IPS-11a (cell line): Measurements from ENCODE around the gene ADIPOR2.
"Not testable (repeated sequence)": the region's sequence is repeated elsewhere in the genome, so short reads cannot be mapped to it uniquely, and the experiment has no call there.

ENCODE experiments used
- H3K4me3 ChIP-seq: one replicate; pipeline ENCODE4 v1.5.1; 2013; ENCODE audit warnings: low read depth, low read length, control low read depth

Gene ADIPOR2

GRCh38 chr12:1702713-1703112 is 11.8 kb downstream of the ADIPOR2 start:
- no peak overlapping the region for H3K4me3 ChIP-seq

- H3K4me3 ChIP-seq: no peak overlapping the region
Measured at GRCh38 chr12:1703771-1704722, 13.2 kb downstream of the ADIPOR2 start.

GRCh38 chr12:1705774-1706631 is 15.1 kb downstream of the ADIPOR2 start:
- H3K4me3 ChIP-seq: no peak overlapping the region

- no peak overlapping the region for H3K4me3 ChIP-seq
Measured at GRCh38 chr12:1706632-1706980, 15.7 kb downstream of the ADIPOR2 start.

GRCh38 chr12:1707051-1707450 is 16.2 kb downstream of the ADIPOR2 start:
- H3K4me3 ChIP-seq: no peak overlapping the region

- H3K4me3 ChIP-seq: not testable (repeated sequence)
Measured at GRCh38 chr12:1709968-1710367, 19.1 kb downstream of the ADIPOR2 start.

- not testable (repeated sequence) for H3K4me3 ChIP-seq
Measured at GRCh38 chr12:1710870-1711269, 20.0 kb downstream of the ADIPOR2 start.

- not testable (repeated sequence) for H3K4me3 ChIP-seq
Measured at GRCh38 chr12:1711536-1712211, 20.8 kb downstream of the ADIPOR2 start.

GRCh38 chr12:1712305-1712704 is 21.4 kb downstream of the ADIPOR2 start:
- H3K4me3 ChIP-seq: not testable (repeated sequence)

GRCh38 chr12:1712852-1713251 is 22.0 kb downstream of the ADIPOR2 start:
- not testable (repeated sequence) for H3K4me3 ChIP-seq

- not testable (repeated sequence) for H3K4me3 ChIP-seq
Measured at GRCh38 chr12:1713783-1714348, 23.0 kb downstream of the ADIPOR2 start.

GRCh38 chr12:1715459-1715858 is 24.6 kb downstream of the ADIPOR2 start:
- not testable (repeated sequence) for H3K4me3 ChIP-seq

- no peak overlapping the region for H3K4me3 ChIP-seq
Measured at GRCh38 chr12:1716215-1716862, 25.5 kb downstream of the ADIPOR2 start.

- no peak overlapping the region for H3K4me3 ChIP-seq
Measured at GRCh38 chr12:1716911-1717310, 26.0 kb downstream of the ADIPOR2 start.

- H3K4me3 ChIP-seq: no peak overlapping the region
Measured at GRCh38 chr12:1719139-1719538, 28.3 kb downstream of the ADIPOR2 start.

GRCh38 chr12:1720494-1720893 is 29.6 kb downstream of the ADIPOR2 start:
- H3K4me3 ChIP-seq: no peak overlapping the region

GRCh38 chr12:1723721-1724120 is 32.9 kb downstream of the ADIPOR2 start:
- no peak overlapping the region for H3K4me3 ChIP-seq

GRCh38 chr12:1724250-1724649 is 33.4 kb downstream of the ADIPOR2 start:
- H3K4me3 ChIP-seq: no peak overlapping the region

- no peak overlapping the region for H3K4me3 ChIP-seq
Measured at GRCh38 chr12:1726753-1727152, 35.9 kb downstream of the ADIPOR2 start.

GRCh38 chr12:1728824-1729223 is 38.0 kb downstream of the ADIPOR2 start:
- H3K4me3 ChIP-seq: no peak overlapping the region
